ENCODE results near the gene ADGRF3.
"Not testable (repeated sequence)": the region's sequence is repeated elsewhere in the genome, so short reads cannot be mapped to it uniquely, and the experiment has no call there.

ADGRF3 gene

GRCh38 chr2:26314243-26314642, 32.3 kb downstream of the ADGRF3 start:
- DNase-seq: no peak

GRCh38 chr2:26313446-26313845, 33.1 kb downstream of the ADGRF3 start:
- no peak for DNase-seq

GRCh38 chr2:26312471-26312870, 34.1 kb downstream of the ADGRF3 start:
- no peak for DNase-seq

- no peak for DNase-seq
These were observed 36.7 kb downstream of the ADGRF3 start for GRCh38 chr2:26309921-26310320.

- no peak for DNase-seq
These were observed 41.0 kb downstream of the ADGRF3 start for GRCh38 chr2:26305540-26305939.

- DNase-seq: not testable (repeated sequence)
These were observed 41.5 kb downstream of the ADGRF3 start for GRCh38 chr2:26305094-26305493.

GRCh38 chr2:26302846-26303245, 43.7 kb downstream of the ADGRF3 start:
- DNase-seq: no peak

GRCh38 chr2:26300234-26300925, 46.2 kb downstream of the ADGRF3 start:
- DNase-seq: no peak

GRCh38 chr2:26299471-26300101, 47.0 kb downstream of the ADGRF3 start:
- peak; percentile 27 for DNase-seq

- peak; percentile 24 for DNase-seq
These were observed 47.8 kb downstream of the ADGRF3 start for GRCh38 chr2:26298638-26299393.

GRCh38 chr2:26298286-26298637, 48.3 kb downstream of the ADGRF3 start:
- no peak for DNase-seq

GRCh38 chr2:26297061-26297460, 49.5 kb downstream of the ADGRF3 start:
- DNase-seq: no peak

GRCh38 chr2:26295511-26295910, 51.1 kb downstream of the ADGRF3 start:
- no peak for DNase-seq

GRCh38 chr2:26292646-26293045, 53.9 kb downstream of the ADGRF3 start:
- no peak for DNase-seq

GRCh38 chr2:26290001-26290400, 56.6 kb downstream of the ADGRF3 start:
- no peak for DNase-seq

GRCh38 chr2:26285931-26286330, 60.7 kb downstream of the ADGRF3 start:
- no peak for DNase-seq

- DNase-seq: no peak
These were observed 62.5 kb downstream of the ADGRF3 start for GRCh38 chr2:26284132-26284531.

- no peak for DNase-seq
These were observed 63.0 kb downstream of the ADGRF3 start for GRCh38 chr2:26283606-26284005.

GRCh38 chr2:26281226-26281625, 65.4 kb downstream of the ADGRF3 start:
- DNase-seq: no peak

- no peak for DNase-seq
These were observed 66.7 kb downstream of the ADGRF3 start for GRCh38 chr2:26279886-26280285.

GRCh38 chr2:26276484-26277227, 69.9 kb downstream of the ADGRF3 start:
- DNase-seq: no peak

- DNase-seq: no peak
These were observed 72.5 kb downstream of the ADGRF3 start for GRCh38 chr2:26274058-26274613.

GRCh38 chr2:26273501-26273900, 73.1 kb downstream of the ADGRF3 start:
- DNase-seq: no peak

Data from activated CD4-positive, alpha-beta T cell treated with anti-CD3 and anti-CD28 coated beads, Interleukin-2, amount 50 U/mL, for 16 hours (primary cell).